Subcutaneous adipose tissue (tissue), 4 donors: Measurements from ENCODE around the gene SEMA7A. TPM values are rescaled to one million over a fixed set of nuclear protein-coding genes. Genes with fewer than 3 reads are reported as not detected.

ENCODE experiments used
- total RNA-seq, 4 donors: library from RNA; depleted of rRNA; stranded (reverse); fragments of >200 nt; gene quantifications; one replicate each; pipeline ENCODE4 v1.1.0, GENCODE V29; 2016
- TF ChIP-seq, protein P1 (sequence below): fragments of 450-650 bp; IDR thresholded peaks from one replicate; pipeline ENCODE4 v1.5.1; 2016; ENCODE audit warnings: low read depth, mild to moderate bottlenecking, control low read depth, antibody characterized with exemption, moderate library complexity

SEMA7A gene, protein sequence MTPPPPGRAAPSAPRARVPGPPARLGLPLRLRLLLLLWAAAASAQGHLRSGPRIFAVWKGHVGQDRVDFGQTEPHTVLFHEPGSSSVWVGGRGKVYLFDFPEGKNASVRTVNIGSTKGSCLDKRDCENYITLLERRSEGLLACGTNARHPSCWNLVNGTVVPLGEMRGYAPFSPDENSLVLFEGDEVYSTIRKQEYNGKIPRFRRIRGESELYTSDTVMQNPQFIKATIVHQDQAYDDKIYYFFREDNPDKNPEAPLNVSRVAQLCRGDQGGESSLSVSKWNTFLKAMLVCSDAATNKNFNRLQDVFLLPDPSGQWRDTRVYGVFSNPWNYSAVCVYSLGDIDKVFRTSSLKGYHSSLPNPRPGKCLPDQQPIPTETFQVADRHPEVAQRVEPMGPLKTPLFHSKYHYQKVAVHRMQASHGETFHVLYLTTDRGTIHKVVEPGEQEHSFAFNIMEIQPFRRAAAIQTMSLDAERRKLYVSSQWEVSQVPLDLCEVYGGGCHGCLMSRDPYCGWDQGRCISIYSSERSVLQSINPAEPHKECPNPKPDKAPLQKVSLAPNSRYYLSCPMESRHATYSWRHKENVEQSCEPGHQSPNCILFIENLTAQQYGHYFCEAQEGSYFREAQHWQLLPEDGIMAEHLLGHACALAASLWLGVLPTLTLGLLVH
- total RNA-seq, result 1 to 10 TPM in 1 of 4 donors, under 1 TPM in 3; 0.38 to 2.4 (median 0.74) TPM

DNA sequence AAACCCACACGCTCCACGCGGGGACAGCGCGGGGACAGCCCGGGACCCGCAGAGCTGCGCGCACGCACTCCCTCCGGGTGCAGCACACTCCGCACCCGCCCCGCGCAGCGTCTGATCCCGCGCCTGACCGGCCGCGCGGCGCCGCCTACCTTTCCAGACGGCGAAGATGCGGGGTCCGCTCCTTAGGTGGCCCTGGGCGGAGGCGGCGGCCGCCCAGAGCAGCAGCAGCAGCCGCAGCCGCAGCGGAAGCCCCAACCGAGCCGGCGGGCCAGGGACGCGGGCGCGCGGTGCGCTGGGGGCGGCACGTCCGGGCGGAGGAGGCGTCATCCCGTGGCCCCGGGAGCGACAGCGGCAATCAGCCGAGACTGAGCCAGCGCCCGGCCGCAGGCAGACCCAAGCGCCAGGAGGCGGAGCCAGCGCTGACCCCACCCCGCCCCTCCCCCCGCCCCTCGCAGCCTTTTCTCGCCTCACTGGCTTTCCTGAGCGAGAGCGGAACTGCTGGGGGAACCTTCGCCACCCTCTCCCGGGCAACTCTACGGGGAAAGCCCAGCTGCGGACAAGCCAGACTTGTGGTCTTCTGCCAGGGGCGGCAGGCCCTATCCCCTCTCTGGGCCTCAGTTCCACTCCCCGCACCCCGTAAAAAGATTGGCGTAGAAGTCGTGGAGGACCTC, at the start of gene SEMA7A:
Gene SEMA7A, minus strand, starts transcription at position 367 of the 671 bp plus-strand sequence. Its CDS starts 40 bp downstream, at position 327.
- TF ChIP-seq, protein P1, sequence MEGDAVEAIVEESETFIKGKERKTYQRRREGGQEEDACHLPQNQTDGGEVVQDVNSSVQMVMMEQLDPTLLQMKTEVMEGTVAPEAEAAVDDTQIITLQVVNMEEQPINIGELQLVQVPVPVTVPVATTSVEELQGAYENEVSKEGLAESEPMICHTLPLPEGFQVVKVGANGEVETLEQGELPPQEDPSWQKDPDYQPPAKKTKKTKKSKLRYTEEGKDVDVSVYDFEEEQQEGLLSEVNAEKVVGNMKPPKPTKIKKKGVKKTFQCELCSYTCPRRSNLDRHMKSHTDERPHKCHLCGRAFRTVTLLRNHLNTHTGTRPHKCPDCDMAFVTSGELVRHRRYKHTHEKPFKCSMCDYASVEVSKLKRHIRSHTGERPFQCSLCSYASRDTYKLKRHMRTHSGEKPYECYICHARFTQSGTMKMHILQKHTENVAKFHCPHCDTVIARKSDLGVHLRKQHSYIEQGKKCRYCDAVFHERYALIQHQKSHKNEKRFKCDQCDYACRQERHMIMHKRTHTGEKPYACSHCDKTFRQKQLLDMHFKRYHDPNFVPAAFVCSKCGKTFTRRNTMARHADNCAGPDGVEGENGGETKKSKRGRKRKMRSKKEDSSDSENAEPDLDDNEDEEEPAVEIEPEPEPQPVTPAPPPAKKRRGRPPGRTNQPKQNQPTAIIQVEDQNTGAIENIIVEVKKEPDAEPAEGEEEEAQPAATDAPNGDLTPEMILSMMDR, result no peak

DNA sequence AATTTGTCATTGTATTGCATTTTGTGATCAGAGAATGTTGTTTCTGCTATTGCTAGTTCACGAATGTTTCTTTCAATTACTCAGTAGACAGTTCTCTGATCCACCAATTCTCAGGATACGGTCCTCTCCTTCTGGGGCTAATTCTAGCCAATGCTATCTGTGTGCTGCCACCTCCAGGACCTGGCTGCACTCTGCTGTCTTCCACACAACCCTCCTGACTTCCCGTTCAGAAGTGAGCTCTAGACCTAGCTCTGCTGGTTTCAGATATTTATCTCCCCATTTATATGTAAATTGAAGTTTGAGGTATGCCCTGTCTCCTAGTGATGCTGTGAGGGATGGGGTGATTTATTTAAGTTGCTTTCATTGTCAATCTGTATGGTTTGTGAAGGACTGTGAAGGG, 48.9 kb upstream of the SEMA7A start:
- TF ChIP-seq, protein P1, result no peak

DNA sequence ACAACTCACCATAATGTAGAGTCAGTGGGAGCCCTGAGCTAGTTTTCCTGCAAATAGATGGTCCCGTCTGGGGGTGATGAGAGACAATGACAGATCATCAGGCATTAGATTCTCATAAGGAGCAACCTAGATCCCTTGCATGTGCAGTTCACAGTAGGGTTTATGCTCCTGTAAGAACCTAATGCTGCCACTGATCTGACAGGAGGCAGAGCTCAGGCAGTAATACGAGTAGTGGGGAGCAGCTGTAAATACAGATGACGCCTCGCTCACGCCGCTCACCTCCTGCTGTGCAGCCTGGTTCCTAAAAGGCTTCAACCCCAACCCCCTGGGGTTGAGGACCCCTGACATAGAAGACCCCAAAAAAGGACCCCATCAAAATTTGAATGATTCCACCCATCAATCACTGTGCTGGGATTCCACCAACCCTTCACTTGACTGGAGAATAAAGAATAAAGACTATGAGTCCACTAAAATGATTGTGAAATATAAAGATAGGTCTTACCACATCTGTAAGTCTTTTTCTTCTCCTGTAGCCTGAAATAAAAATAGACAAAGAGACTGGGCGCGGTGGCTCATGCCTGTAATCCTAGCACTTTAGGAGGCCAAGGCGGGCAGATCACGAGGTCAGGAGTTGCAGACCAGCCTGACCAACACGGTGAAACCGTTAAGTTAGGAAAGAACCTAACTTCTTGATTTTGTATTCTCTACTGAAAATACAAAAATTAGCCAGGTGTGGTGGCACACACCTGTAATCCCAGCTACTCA, 37.1 kb upstream of the SEMA7A start:
- TF ChIP-seq, protein P1, result no peak

DNA sequence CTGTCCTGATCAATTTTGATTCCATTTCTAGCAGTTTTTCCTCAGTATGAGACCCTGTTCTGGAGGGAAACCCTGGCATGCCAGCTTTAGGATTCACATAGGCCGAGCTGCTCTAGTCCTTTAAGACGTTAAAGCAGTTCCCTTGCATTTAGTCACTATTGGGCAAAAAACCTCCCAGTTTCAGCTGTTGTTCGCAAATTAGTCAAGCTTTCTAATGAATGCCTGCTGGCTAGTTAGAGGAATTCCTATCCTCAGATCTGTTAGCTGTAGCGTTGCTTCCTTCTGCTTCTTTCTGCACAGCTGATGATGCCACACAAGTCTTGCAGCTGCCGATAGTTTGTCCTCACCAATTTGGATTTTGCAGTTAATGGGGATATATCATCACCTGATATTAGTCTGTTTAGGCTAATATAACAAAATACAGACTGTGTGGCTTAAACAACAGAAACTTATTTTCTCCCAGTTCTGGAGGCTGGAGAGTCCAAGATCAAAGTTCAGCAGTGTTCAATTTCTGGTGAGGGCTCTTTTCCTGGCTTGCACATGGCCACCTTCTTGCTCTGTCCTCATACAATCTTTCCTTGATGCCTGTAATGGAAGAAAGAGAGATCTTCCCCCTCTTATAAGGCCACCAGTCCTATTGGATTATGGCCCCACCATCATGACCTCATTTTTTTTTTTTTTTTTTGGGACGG, 34.7 kb upstream of the SEMA7A start:
- TF ChIP-seq, protein P1, result no peak

DNA sequence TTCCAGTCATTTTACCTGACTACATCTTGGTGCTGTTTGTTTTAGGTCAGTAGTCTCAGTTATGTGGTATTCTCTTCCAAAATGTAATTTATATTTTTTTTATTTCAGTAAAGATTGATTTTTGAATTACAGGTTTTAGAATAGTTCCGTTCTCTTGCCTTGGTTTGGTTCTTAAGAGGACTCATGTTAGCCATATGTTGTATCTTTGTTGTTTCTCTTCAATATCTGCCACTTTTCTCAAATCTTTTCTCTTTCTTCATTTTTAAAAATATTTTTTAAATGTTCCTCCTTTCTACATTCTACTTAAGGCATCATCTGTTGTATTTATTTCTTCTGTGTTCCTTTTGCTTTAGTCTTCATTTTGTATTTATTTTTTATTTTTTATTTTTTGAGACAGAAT, 32.8 kb upstream of the SEMA7A start:
- TF ChIP-seq, protein P1, result no peak

DNA sequence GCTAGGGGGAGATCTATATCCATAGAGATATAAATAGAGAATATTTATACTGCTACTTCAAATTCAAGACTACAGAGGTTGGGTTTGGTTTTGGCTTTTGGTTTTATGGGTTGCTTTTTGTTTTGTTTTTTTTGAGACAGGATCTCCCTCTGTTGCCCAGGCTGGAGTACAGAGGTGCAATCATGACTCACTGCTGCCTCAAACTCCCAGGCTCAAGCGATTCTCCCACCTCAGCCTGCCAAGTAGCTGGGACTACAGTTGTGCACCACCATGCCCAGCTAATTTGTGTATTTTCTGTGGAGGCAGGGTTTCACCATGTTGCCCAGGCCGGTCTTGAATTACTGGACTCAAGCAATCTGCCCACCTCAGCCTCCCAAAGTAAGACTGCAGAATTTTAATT, 31.1 kb upstream of the SEMA7A start:
- TF ChIP-seq, protein P1, result no peak
